Measurements from ENCODE around the gene ERCC1. TPM values are rescaled to one million over a fixed set of nuclear protein-coding genes. Genes with fewer than 3 reads are reported as not detected.

The ERCC1 gene
- total RNA-seq, 6 donors from 2014 or later = 53.7 to 102 (median 76.2) TPM

GRCh38 chr19:45391871-45392665 is 31.6 kb downstream of the ERCC1 start:
- TF ChIP-seq POLR2A (IDR thresholded peaks at IDR 0.05) (no peak), EP300 (IDR thresholded peaks at IDR 0.05) (no peak), POLR2AphosphoS5 (IDR thresholded peaks at IDR 0.05) (no peak), CTCF (IDR thresholded peaks at IDR 0.05) (no peak)
- Histone ChIP-seq H3K27me3 (no peaks in the 10 kb centered on the region), H3K4me1 (no peaks in the 10 kb centered on the region), H3K9me3 (no peaks in the 10 kb centered on the region), H3K4me3 (no peak overlapping the region), H3K27ac (no peak overlapping the region), H3K36me3 (peaks cover 0 to 42% (median 11%) of the 10 kb centered on the region in 4 donors)
- ATAC-seq (ENCODE audit: low FRiP score in 2 of 2) (peak in 1 of 2 donors; percentile 24), DNase-seq (peak in 1 of 2 donors; percentile 78)
- WGBS, 2 donors = 92 to 100% methylated on average over 4 to 21 of the region's 21 CpGs

DNA sequence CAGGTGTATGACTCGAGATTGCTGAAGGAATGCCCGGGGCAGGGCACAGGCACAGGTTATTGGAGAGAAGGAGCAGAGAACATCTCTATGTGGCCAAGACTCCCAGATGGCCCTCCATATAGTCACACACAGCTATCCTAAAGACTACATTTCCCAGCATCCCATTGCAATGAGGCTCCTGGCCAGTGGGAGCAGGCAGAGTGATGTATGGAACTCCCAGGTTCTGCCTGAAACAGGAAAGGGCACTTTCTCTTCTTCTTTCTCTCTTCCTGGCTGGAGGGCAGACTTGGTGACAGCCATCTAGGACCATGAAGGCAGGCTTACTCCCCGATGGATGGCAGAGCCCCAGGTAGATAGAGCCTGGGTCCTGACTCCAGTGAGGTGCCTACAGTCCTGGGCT is 32.4 kb downstream of the ERCC1 start:
- H3K36me3 ChIP-seq = peaks cover 0 to 34% (median 8%) of the 10 kb centered on the region in 4 donors
- no peaks in the 10 kb centered on the region for H3K9me3 ChIP-seq
- H3K27ac ChIP-seq = no peak overlapping the region
- TF ChIP-seq POLR2AphosphoS5 (IDR thresholded peaks at IDR 0.05) (no peak), POLR2A (IDR thresholded peaks at IDR 0.05) (no peak), EP300 (IDR thresholded peaks at IDR 0.05) (no peak), CTCF (IDR thresholded peaks at IDR 0.05) (no peak)
- no peak for DNase-seq
- no peaks in the 10 kb centered on the region for H3K4me1 ChIP-seq
- H3K4me3 ChIP-seq = no peak overlapping the region
- ATAC-seq (ENCODE audit: low FRiP score in 2 of 2) = peak in 1 of 2 donors; percentile 16
- H3K27me3 ChIP-seq = no peaks in the 10 kb centered on the region
- 74 to 84% methylated on average over 3 of the region's 3 CpGs for WGBS, 2 donors

- TF ChIP-seq EP300 (IDR thresholded peaks at IDR 0.05) = no peak
- TF ChIP-seq POLR2A (IDR thresholded peaks at IDR 0.05) = no peak
- TF ChIP-seq CTCF (IDR thresholded peaks at IDR 0.05) = no peak
- no peak for TF ChIP-seq POLR2AphosphoS5 (IDR thresholded peaks at IDR 0.05)
- H3K27me3 ChIP-seq = peaks cover 0 to 18% (median 7%) of the 10 kb centered on the region in 4 donors
- no peaks in the 10 kb centered on the region for H3K9me3 ChIP-seq
- peak in 1 of 2 donors; percentile 84 for DNase-seq
- no peak overlapping the region for H3K27ac ChIP-seq
- peaks cover 3 to 11% (median 7%) of the 10 kb centered on the region in 4 donors for H3K4me1 ChIP-seq
- peak; percentile 30 to 40 for ATAC-seq (ENCODE audit: low FRiP score in 2 of 2)
- WGBS, 2 donors = 16 to 26% methylated on average over 9 to 31 of the region's 75 CpGs
- H3K36me3 ChIP-seq = peaks cover 0 to 14% (median 0%) of the 10 kb centered on the region in 4 donors
- H3K4me3 ChIP-seq = no peak overlapping the region
These were observed 38.1 kb downstream of the ERCC1 start for GRCh38 chr19:45385392-45386221.

- H3K4me1 ChIP-seq = peaks cover 3 to 11% (median 7%) of the 10 kb centered on the region in 4 donors
- DNase-seq (peak in 1 of 2 donors; percentile 75), ATAC-seq (ENCODE audit: low FRiP score in 2 of 2) (peak; percentile 16 to 32)
- TF ChIP-seq EP300 (IDR thresholded peaks at IDR 0.05) (no peak), POLR2A (IDR thresholded peaks at IDR 0.05) (no peak), POLR2AphosphoS5 (IDR thresholded peaks at IDR 0.05) (no peak), CTCF (IDR thresholded peaks at IDR 0.05) (no peak)
- no peak overlapping the region for H3K27ac ChIP-seq
- WGBS, 2 donors = 88 to 94% methylated on average over 25 to 29 of the region's 29 CpGs
- H3K4me3 ChIP-seq = no peak overlapping the region
- peaks cover 0 to 15% (median 0%) of the 10 kb centered on the region in 4 donors for H3K36me3 ChIP-seq
- H3K27me3 ChIP-seq = peaks cover 0 to 18% (median 7%) of the 10 kb centered on the region in 4 donors
- no peaks in the 10 kb centered on the region for H3K9me3 ChIP-seq
These were observed 41.3 kb downstream of the ERCC1 start for GRCh38 chr19:45382426-45382825.
